PC-3 (cell line): ENCODE results near the gene ZNF391.
"Not testable (repeated sequence)": the region's sequence is repeated elsewhere in the genome, so short reads cannot be mapped to it uniquely, and the experiment has no call there.

ENCODE experiments used
- EZH2 ChIP-seq: fragments of 300-600 bp; sonication (generic); IDR thresholded peaks from one replicate; pipeline ENCODE4 v1.6.1; 2017; ENCODE audit warnings: antibody characterized with exemption, mild to moderate bottlenecking, low read length; ENCODE audit not compliant: unreplicated experiment
- TF ChIP-seq, protein P1 (sequence below): fragments of 300-600 bp; sonication (generic); conservative IDR thresholded peaks from 2 replicates; pipeline ENCODE4 v1.5.1; 2017; ENCODE audit warnings: antibody characterized with exemption, low read depth, mild to moderate bottlenecking, low read length

DNA sequence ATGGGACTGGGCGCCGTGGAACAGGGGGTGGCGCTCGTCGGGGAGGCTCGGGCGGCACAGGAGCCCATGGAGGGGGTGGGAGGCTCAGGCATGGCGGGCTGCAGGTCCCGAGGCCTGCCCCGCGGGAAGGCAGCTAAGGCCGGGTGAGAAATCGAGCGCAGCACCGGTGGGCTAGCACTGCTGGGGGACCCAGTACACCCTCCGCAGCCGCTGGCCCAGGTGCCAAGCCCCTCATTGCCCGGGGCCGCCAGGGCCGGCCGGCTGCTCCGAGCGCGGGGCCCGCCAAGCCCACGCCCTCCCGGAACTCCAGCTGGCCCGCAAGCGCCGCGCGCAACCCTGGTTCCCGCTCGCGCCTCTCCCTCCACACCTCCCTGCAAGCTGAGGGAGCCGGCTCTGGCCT lies 36.3 kb downstream of the ZNF391 start:
- TF ChIP-seq, protein P1, sequence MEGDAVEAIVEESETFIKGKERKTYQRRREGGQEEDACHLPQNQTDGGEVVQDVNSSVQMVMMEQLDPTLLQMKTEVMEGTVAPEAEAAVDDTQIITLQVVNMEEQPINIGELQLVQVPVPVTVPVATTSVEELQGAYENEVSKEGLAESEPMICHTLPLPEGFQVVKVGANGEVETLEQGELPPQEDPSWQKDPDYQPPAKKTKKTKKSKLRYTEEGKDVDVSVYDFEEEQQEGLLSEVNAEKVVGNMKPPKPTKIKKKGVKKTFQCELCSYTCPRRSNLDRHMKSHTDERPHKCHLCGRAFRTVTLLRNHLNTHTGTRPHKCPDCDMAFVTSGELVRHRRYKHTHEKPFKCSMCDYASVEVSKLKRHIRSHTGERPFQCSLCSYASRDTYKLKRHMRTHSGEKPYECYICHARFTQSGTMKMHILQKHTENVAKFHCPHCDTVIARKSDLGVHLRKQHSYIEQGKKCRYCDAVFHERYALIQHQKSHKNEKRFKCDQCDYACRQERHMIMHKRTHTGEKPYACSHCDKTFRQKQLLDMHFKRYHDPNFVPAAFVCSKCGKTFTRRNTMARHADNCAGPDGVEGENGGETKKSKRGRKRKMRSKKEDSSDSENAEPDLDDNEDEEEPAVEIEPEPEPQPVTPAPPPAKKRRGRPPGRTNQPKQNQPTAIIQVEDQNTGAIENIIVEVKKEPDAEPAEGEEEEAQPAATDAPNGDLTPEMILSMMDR = not testable (repeated sequence)
- TF ChIP-seq EZH2 = not testable (repeated sequence)
